NCI-H146 treated with DMSO at 0.1 percent for 48 hours (cell line): ENCODE measurements around the gene CDC123.
A peak's percentile ranks its signal among the peaks of the same experiment; 100 is the strongest.
"Not testable (repeated sequence)": the region's sequence is repeated elsewhere in the genome, so short reads cannot be mapped to it uniquely, and the experiment has no call there.

ENCODE experiments used
- DNase-seq: peaks from one replicate; lab custom pipeline; 2025; ENCODE audit not compliant: unreplicated experiment; lab: John Stamatoyannopoulos, UW

The CDC123 gene

DNA sequence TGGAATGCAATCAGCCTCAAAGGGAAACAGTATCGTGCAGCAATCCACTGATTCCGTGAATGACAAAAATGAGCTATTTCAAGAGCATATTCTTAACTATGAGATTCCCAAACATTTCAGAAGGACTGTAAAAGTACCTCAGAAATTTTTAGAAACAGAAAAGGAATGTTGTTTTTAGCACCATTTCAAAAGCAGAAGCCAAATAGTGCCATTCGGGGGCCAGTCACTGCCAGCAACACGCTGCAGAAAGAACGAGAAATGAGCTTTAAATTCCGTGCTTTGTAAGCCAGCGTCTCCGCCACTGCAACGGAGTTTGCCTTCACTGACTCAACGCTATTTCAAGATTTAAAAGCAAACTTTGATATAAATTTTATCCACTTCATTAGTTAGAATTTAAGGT, 6.6 kb upstream of the CDC123 start:
- no peak for DNase-seq

DNA sequence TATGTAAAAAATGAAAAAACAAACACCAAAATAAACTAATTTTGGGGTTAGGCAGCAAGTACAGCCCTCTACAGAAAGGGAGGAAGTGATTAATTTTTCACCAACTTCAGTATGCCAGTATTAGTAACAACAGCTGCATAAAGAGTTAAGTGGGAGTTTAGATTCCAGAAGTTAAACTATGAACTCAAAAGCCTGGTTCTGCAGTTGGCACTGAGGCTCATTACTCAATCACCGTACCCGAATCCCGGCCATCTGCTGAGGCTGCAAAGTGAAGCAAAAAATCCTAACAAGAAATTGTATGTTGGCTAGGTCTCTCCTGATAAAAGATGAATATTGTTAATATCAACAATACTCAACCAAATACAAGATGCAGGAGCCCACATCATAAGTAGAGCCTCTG, 4.3 kb upstream of the CDC123 start:
- no peak for DNase-seq

GRCh38 chr10:12193193-12193592, 2.8 kb upstream of the CDC123 start:
- DNase-seq: no peak

DNA sequence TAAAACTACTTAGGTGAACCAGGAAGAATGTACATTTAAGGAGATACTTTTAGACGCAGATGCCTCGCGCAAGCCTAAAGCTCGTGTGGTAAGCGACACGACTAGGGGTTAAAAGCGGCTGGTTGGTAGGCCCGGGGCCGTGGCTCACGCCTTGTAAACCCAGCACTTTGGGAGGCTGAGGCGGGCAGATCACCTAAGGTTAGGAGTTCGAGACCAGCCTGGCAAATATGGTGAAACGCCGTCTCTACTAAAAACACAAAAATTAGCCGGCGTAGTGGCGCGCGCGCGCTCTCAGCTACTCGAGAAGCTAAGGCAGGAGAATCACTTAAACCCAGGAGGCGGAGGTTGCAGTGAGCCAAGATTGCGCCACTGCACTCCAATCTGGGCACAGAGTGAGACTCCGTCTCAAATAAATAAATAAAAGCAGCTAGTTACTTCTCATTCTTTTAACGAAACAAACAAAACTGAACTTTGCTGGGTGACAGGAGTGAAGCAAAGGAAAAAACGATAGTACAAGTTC, 1.2 kb upstream of the CDC123 start:
- no peak for DNase-seq

GRCh38 chr10:12195281-12195602, 746 bp upstream of the CDC123 start:
- peak; percentile 64 for DNase-seq

- no peak for DNase-seq
These were observed 683 bp downstream of the CDC123 start for GRCh38 chr10:12196531-12197211.

GRCh38 chr10:12198156-12198555, 2.2 kb downstream of the CDC123 start:
- DNase-seq: no peak

DNA sequence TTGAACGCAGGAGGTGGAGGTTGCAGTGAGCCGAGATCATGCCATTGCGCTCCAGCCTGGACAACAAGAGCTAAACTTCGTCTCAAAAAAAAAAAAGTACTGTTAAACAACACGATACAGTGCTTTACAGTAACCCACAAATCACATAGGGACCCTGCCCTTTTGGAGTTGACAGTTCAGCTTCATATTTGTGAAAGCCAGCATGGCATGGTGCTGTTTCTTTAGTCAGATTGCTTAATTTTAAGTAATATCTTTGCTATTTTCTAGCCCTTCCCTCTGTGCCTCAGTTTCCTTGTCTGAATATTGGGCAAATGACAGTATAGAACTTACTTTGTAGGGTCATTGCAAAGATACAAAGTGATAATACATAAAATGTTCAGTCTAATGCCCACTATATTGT, 4.9 kb downstream of the CDC123 start:
- DNase-seq: no peak

GRCh38 chr10:12201543-12201942, 5.6 kb downstream of the CDC123 start:
- no peak for DNase-seq

GRCh38 chr10:12202226-12202625, 6.2 kb downstream of the CDC123 start:
- no peak for DNase-seq

DNA sequence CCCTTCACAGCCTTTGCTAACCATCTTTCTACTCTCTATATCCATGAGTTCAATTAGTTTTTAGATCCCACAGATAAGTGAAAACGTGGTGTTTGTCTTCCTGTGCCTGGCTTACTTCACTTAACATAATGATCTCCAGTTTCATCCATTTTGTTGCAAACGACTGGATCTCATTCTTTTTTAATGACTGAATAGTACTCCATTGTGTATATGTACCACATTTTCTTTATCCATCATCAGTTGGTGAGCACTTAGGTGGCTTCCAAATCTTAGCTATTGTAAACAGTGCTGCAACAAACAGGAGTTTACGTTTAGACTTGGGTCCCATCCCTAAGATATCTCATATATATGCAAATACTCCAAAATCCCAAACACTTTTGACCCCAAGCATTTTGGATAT, 9.1 kb downstream of the CDC123 start:
- no peak for DNase-seq

GRCh38 chr10:12207114-12207513, 11.1 kb downstream of the CDC123 start:
- DNase-seq: no peak

- DNase-seq: no peak
These were observed 12.5 kb downstream of the CDC123 start for GRCh38 chr10:12208460-12208859.

- no peak for DNase-seq
These were observed 16.5 kb downstream of the CDC123 start for GRCh38 chr10:12212454-12212853.

DNA sequence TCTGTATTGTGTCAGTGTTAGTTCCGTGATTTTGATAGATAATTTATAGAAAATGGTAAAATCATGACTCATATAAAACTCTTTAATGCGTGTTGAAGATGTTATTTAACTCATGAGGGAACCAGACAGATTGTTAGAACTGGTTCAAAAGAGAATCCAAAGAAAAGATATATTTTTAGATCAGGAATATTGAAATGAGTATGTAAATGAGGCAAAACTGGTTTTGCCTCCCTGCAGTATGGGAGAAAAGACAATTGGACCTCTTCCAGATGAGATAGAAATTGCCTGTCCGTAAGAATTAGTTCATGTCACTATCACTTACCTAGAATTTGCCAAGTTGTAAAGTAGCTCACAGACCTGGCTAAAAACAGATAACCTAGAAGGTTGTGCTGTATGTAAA, 17.6 kb downstream of the CDC123 start:
- no peak for DNase-seq

GRCh38 chr10:12214093-12214492, 18.1 kb downstream of the CDC123 start:
- no peak for DNase-seq

- DNase-seq: peak; percentile 56
These were observed 18.8 kb downstream of the CDC123 start for GRCh38 chr10:12214763-12215218.

GRCh38 chr10:12218991-12219390, 23.0 kb downstream of the CDC123 start:
- no peak for DNase-seq

DNA sequence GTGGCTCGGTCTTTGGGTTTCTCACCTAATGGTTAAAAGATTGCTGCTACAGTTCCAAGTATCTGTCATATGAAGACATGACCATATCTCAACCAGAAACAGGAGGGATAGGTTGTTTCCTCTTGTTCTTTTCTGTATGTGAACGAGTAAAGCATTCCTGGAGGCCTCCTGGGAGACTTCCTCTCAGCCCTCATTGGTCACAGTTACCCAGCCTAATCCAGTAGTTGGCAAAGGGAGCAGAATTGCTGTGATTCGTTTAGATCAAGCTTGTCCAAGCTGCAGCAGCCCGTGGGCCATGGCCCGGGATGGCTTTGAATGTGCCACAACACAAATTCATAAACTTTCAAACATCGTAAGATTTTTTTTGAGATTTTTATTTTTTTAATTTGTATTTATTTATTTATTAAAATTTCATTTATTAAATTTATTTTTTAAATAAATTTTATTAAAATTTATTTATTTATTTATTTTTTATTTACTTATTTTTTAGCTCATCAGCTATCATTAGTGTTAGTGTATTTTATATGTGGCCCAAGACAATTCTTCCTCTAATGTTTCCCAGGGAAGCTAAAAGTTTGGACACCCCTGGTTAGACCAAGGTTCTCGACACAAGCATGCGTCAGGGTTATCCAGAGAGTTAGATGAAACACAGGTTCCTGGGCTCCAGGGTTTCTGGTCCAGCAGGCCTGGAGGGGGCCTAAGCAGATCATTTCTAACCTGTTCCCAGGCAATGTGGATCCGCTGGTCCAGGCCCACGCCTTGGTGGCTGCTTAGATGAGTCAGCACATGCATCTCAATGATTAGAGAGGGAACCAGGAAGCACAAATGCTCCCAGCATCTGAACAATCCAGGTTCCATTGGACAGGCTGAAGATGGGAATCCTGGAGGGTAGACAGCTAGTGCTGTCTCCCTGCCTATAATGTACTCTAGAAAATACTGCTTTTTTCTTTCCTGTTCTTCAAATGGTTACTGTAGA, 25.6 kb downstream of the CDC123 start:
- no peak for DNase-seq

DNA sequence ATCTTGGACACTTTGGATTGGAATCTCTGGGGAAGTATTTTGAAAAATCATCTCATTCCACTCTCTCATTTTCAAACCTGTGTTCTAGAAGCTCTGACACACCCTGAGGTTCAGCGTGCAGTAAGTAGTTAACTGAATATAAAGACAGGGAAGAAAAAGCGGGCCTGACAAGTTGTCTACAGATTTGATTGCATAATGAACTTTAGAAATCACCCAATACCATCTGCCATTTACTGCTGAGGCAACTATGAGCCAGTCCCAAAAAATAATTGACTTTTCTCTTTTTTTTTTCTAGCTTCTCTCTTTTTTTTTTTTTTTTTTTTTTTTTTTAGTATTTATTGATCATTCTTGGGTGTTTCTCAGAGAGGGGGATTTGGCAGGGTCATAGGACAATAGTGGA, 29.5 kb downstream of the CDC123 start:
- DNase-seq: no peak

- DNase-seq: not testable (repeated sequence)
These were observed 30.4 kb downstream of the CDC123 start for GRCh38 chr10:12226438-12226837.

GRCh38 chr10:12228851-12229250, 32.9 kb downstream of the CDC123 start:
- DNase-seq: no peak
